Measurements from ENCODE around the gene MARS1.

GRCh38 chr12:57471661-57472060 lies 16.2 kb upstream of the MARS1 start:
- TF ChIP-seq POLR2AphosphoS5 (IDR thresholded peaks at IDR 0.05; ENCODE audit: low read depth, low read length) (no peak), POLR2A (IDR thresholded peaks at IDR 0.05; ENCODE audit: low read depth, low read length) (no peak), TAF1 (IDR thresholded peaks at IDR 0.05; ENCODE audit: borderline replicate concordance, low read depth, low read length) (no peak)
